Measurements from ENCODE around the gene LAMA2. TPM values are rescaled to one million over a fixed set of nuclear protein-coding genes. Genes with fewer than 3 reads are reported as not detected.

LAMA2 gene
- total RNA-seq, 1 experiment from 2014 or later: 0.02 TPM

GRCh38 chr6:129007701-129008373 lies 124.9 kb downstream of the LAMA2 start:
- H3K4me1 Mint-ChIP-seq (ENCODE audit: low read depth, unreplicated experiment): no peaks in the 10 kb centered on the region
- H3K36me3 ChIP-seq (ENCODE audit: control insufficient read depth, insufficient read depth, low read length): no peaks in the 10 kb centered on the region
- H3K27me3 Mint-ChIP-seq (ENCODE audit: insufficient read depth, unreplicated experiment): peaks cover 5% of the 10 kb centered on the region
- BruUV-seq (replicated peaks): no TSS peak
- no peaks in the 10 kb centered on the region for H3K36me3 Mint-ChIP-seq (ENCODE audit: insufficient read depth, unreplicated experiment)
- no peak overlapping the region for H3K27ac Mint-ChIP-seq (ENCODE audit: unreplicated experiment)
- DNase-seq: no peak
- H3K9me3 ChIP-seq: no peaks in the 10 kb centered on the region
- ChIA-PET POLR2A (no interaction called here), CTCF (no interaction called here)
- H3K4me3 Mint-ChIP-seq (ENCODE audit: unreplicated experiment): no peak overlapping the region
- no peaks in the 10 kb centered on the region for H3K9me3 Mint-ChIP-seq (ENCODE audit: unreplicated experiment)
- H3K27me3 ChIP-seq (replicated peaks; ENCODE audit: control insufficient read depth, insufficient read depth, low read length): no peaks in the 10 kb centered on the region; the same call in 1 of the 2 replicates
- intact Hi-C loops (cut with micrococcal nuclease; ENCODE audit: unreplicated experiment): no loop called here
- TF ChIP-seq CTCF (IDR thresholded peaks at IDR 0.05; ENCODE audit: insufficient read depth in 1 of 2, low read depth in 1 of 2, low read length in 1 of 2, severe bottlenecking in 1 of 2, unreplicated experiment in 1 of 2): no peak
- no peaks in the 10 kb centered on the region for H3K4me1 ChIP-seq
- H3K4me3 ChIP-seq (ENCODE audit: low read depth, low read length): no peak overlapping the region

- Histone ChIP-seq H3K27me3 (replicated peaks; ENCODE audit: control insufficient read depth, insufficient read depth, low read length) (no peaks in the 10 kb centered on the region; the same call in 1 of the 2 replicates), H3K4me1 (no peaks in the 10 kb centered on the region), H3K4me3 (ENCODE audit: low read depth, low read length) (no peak overlapping the region), H3K36me3 (ENCODE audit: control insufficient read depth, insufficient read depth, low read length) (no peaks in the 10 kb centered on the region), H3K9me3 (no peaks in the 10 kb centered on the region)
- BruUV-seq (replicated peaks): no TSS peak
- H3K4me1 Mint-ChIP-seq (ENCODE audit: low read depth, unreplicated experiment): no peaks in the 10 kb centered on the region
- H3K27me3 Mint-ChIP-seq (ENCODE audit: insufficient read depth, unreplicated experiment): peaks cover 6% of the 10 kb centered on the region
- no peaks in the 10 kb centered on the region for H3K36me3 Mint-ChIP-seq (ENCODE audit: insufficient read depth, unreplicated experiment)
- H3K27ac Mint-ChIP-seq (ENCODE audit: unreplicated experiment): no peak overlapping the region
- no peak for DNase-seq
- H3K9me3 Mint-ChIP-seq (ENCODE audit: unreplicated experiment): no peaks in the 10 kb centered on the region
- POLR2A ChIA-PET: no interaction called here
- no peak overlapping the region for H3K4me3 Mint-ChIP-seq (ENCODE audit: unreplicated experiment)
- no peak for TF ChIP-seq CTCF (IDR thresholded peaks at IDR 0.05; ENCODE audit: insufficient read depth in 1 of 2, low read depth in 1 of 2, low read length in 1 of 2, severe bottlenecking in 1 of 2, unreplicated experiment in 1 of 2)
- intact Hi-C loops (cut with micrococcal nuclease; ENCODE audit: unreplicated experiment): no loop called here
- CTCF ChIA-PET: no interaction called here
Observed at GRCh38 chr6:129008591-129008990, 125.7 kb downstream of the LAMA2 start.

- H3K4me3 ChIP-seq (ENCODE audit: low read depth, low read length): no peak overlapping the region
- CTCF ChIA-PET: no interaction called here
- Mint-ChIP-seq H3K4me1 (ENCODE audit: low read depth, unreplicated experiment) (no peaks in the 10 kb centered on the region), H3K9me3 (ENCODE audit: unreplicated experiment) (no peaks in the 10 kb centered on the region), H3K27ac (ENCODE audit: unreplicated experiment) (no peak overlapping the region), H3K27me3 (ENCODE audit: insufficient read depth, unreplicated experiment) (peaks cover 9% of the 10 kb centered on the region), H3K4me3 (ENCODE audit: unreplicated experiment) (no peak overlapping the region), H3K36me3 (ENCODE audit: insufficient read depth, unreplicated experiment) (no peaks in the 10 kb centered on the region)
- no peak for DNase-seq
- H3K9me3 ChIP-seq: no peaks in the 10 kb centered on the region
- no TSS peak for BruUV-seq (replicated peaks)
- H3K4me1 ChIP-seq: no peaks in the 10 kb centered on the region
- POLR2A ChIA-PET: no interaction called here
- intact Hi-C loops (cut with micrococcal nuclease; ENCODE audit: unreplicated experiment): no loop called here
- no peaks in the 10 kb centered on the region; the same call in 1 of the 2 replicates for H3K27me3 ChIP-seq (replicated peaks; ENCODE audit: control insufficient read depth, insufficient read depth, low read length)
- H3K36me3 ChIP-seq (ENCODE audit: control insufficient read depth, insufficient read depth, low read length): no peaks in the 10 kb centered on the region
- TF ChIP-seq CTCF (IDR thresholded peaks at IDR 0.05; ENCODE audit: insufficient read depth in 1 of 2, low read depth in 1 of 2, low read length in 1 of 2, severe bottlenecking in 1 of 2, unreplicated experiment in 1 of 2): no peak
Observed at GRCh38 chr6:129009851-129010250, 126.9 kb downstream of the LAMA2 start.
